Activated gamma-delta T cell treated with anti-CD3 and anti-CD28 coated beads, Interleukin-2, amount 50 U/mL, for 16 hours (primary cell): ENCODE measurements around the gene TNFRSF14.
"Not testable (repeated sequence)": the region's sequence is repeated elsewhere in the genome, so short reads cannot be mapped to it uniquely, and the experiment has no call there.

ENCODE experiments used
- DNase-seq: peaks from one replicate; pipeline ENCODE4 v3.0.0-alpha.2; 2020; ENCODE audit warnings: low read depth

Gene TNFRSF14

DNA sequence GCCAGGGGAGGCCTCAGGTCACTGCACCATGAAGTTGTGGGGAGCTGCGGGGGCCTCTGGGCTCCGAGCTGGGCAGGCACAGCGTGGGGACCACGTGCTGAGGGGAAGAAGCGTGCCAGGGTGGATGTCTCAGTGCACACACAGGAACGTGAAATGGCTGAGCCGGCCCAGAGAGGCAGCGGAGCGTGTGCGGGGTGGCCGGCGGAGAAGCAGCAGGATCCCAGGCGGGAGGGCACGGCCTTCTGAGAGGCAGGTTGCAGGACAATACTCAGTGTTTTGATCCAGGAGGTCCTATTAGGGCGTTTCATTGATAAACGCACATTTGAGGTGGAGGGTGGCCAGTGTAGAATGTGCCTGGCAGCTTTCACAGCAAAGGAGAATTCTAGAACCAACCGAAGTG is 12.9 kb downstream of the TNFRSF14 start:
- DNase-seq, result no peak

DNA sequence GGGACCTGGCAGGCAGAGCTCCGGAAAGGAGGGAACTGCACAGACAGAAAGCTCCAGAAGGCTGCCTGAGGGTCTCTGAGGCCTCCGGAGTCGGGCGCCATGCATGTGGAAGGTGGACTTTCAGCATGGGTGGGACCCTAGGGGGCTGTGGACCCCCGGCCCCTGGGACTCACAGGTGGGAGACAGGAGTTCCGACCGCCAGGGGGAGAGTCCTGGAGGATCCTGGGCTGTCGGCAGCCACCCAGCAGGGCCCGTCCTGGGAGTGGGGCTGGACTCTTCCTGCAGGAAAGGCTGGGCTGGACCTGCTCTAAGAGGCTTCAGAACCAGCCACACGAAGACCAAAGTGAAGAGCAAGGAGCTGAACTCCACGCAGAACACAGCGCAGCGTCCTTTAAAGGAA is 13.5 kb downstream of the TNFRSF14 start:
- DNase-seq, result not testable (repeated sequence)

- no peak for DNase-seq
These were observed 14.2 kb downstream of the TNFRSF14 start for GRCh38 chr1:2570332-2570731.

DNA sequence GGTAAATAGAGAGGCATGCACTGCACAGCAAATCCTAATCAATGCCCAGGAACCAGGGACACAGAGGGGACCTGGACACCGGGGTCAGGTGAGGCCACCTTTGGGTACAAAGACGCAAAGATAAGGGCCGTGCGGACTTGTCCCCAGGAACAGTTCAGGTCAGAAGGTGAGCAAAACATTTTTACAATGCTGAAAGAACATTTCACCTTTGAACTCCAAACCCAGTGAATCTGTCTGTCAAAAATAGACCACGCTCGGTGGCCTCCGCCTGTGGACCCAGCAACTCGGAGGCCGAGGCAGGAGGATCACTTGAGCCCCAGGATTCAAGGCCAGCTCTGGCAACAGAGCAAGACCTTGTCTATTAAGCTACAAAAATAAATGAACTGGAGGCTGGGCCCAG is 15.2 kb downstream of the TNFRSF14 start:
- DNase-seq, result no peak

GRCh38 chr1:2573250-2573920 is 17.2 kb downstream of the TNFRSF14 start:
- DNase-seq, result no peak

GRCh38 chr1:2574350-2574749 is 18.2 kb downstream of the TNFRSF14 start:
- DNase-seq, result no peak

GRCh38 chr1:2575801-2576663 is 19.9 kb downstream of the TNFRSF14 start:
- DNase-seq, result no peak

DNA sequence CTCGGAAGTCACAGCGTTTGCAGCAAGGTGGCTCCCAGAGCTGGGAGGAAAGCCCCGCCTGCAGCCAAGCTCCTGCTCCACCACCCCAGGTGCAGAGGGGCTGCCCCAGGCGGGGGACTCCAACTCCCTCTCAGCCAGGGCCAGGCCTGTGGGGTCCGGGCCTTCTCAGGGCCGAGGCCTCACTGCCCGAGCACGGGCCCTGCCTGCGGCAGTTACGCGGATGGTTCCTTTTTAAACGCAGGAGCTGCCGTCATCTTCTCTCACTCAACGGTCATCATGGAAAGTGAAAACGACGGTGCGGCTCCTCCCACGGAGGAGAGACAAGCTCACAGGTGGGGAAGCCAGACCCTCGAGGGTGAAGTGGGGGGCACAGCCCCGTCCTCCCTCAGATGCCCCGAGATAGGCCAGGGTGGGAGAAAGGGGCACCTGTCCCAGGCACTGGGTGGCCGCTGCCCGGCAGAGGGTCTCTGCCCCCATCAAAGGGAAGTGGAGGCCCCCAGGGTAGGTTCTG is 21.4 kb downstream of the TNFRSF14 start:
- DNase-seq, result not testable (repeated sequence)

GRCh38 chr1:2578758-2579118 is 22.6 kb downstream of the TNFRSF14 start:
- no peak for DNase-seq

- DNase-seq, result no peak
These were observed 24.5 kb downstream of the TNFRSF14 start for GRCh38 chr1:2580691-2581090.

DNA sequence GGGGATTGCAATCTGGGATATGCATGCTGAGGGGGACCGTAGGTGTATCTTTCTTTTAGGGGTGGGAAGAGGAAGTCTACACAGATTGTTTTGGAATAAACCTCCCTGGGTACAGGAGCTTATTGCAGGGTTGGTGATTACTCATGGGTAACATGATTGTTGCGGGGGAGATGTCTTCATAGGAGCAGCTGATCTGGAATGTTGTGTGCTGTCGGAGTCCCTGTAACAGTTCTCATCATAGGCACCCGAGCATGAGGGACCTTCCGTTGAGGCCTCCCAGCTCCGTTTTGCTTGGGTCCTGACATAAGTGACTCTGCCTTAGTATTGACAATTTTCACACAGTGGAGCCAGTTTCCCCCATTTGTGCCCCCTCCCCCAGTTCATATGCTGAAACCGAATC is 26.2 kb downstream of the TNFRSF14 start:
- no peak for DNase-seq

GRCh38 chr1:2583331-2583791 is 27.2 kb downstream of the TNFRSF14 start:
- DNase-seq, result no peak

DNA sequence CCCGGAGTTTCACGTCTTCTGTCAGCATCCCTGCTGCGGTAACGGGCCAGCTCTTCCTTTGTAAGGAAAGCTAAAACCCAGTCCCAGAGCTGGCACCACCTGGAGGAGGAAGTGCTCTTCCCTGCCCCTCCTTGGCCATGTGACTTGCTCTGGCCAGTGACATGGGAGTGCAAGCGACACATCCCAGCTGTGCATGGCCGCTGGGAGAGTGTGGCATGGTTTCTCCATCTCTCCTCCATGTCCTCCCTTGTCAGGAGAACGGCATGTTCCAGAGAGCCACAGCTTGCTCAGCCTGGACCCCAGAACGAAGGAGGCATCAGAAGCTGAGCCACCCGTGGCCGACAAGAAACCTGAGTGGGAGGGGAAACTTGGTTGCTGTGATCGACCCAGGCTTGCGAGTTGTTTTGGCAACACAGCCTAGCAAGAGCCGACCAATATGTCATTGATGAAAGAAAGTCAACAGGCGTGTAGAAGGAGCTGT is 27.7 kb downstream of the TNFRSF14 start:
- no peak for DNase-seq

DNA sequence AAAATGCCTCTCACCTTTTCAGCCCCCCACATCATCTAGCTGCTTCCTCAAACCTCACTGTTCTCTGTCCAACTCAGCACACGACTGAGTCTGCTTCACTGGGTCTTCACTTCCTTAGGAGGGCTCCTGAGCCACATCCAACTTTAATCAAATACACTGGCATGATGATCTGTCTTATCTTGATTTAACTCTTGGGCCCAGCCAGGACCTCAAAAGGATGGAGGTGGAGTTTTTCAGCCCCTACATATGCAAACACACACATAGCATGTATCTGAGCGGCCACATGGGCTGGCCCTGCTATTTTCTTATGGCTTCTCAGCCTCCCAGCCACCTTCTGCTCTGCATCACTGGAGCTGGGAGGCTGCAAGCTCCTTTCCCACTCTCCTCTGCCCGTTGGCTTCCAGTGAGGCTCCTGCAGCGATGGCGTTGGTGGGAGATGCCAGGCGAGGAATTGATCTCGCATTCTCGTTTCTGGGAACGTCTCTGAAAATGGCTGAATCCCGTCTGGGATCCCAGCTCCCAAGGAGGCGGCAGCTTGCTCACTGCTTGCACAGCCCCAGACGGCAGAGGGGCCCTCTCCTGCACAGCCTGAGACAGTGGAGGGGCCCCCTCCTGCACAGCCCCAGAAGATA is 28.6 kb downstream of the TNFRSF14 start:
- DNase-seq, result no peak

- DNase-seq, result peak; percentile 53
These were observed 29.3 kb downstream of the TNFRSF14 start for GRCh38 chr1:2585318-2586092.

- peak; percentile 95 for DNase-seq
These were observed 30.2 kb downstream of the TNFRSF14 start, which contains the start of gene PRXL2B for GRCh38 chr1:2586154-2587070. Gene PRXL2B (plus strand): TSS chr1:2586777. CDS start chr1:2586886, 109 bp downstream.

DNA sequence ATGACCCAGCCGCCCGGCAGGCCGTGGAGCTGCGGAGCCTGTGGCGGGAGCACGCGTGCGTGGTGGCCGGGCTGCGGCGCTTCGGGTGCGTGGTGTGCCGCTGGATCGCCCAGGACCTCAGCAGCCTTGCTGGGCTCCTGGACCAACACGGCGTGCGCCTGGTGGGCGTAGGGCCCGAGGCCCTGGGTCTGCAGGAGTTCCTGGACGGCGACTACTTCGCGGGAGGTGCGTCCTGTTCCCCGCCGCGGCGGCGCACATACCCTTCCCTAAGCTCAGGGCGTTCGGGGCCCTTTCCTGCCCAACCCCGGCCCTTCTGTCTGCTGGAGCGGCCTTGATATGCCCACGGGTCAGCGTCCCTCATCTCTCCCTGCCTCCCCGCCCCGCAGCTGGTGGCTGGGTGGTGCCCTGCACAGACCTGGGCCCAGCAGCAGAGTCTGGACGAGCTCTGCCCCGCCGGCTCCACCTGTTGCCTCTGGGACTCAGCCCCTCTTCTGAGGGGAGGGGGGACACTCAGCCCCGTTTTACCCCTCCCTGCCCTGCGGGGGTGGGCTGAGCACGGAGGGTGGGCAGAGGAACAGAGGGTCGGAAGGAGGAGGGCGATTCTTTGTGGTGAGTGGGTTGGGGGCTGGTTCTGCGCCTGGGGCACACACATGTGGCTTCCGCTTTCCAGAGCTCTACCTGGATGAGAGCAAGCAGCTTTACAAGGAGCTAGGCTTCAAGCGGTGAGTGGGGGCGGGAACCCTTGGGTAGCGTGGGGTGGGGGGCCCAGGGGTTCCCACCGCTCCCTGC is 31.1 kb downstream of the TNFRSF14 start:
- no peak for DNase-seq

- DNase-seq, result no peak
These were observed 31.8 kb downstream of the TNFRSF14 start for GRCh38 chr1:2587860-2588571.
